PC-9 (cell line): Measurements from ENCODE around the gene RO60.

Experiments
- CTCF ChIP-seq: fragments of 200-600 bp; sonication (generic); conservative IDR thresholded peaks from 2 replicates; pipeline ENCODE4 v1.6.1; 2017; ENCODE audit warnings: mixed run types, antibody characterized with exemption, mild to moderate bottlenecking, moderate library complexity
- EZH2 ChIP-seq: fragments of 200-600 bp; sonication (generic); IDR thresholded peaks from 2 replicates; pipeline ENCODE4 v1.8.0; 2017; ENCODE audit warnings: antibody characterized with exemption, low read depth

- no peak for TF ChIP-seq CTCF
- no peak for TF ChIP-seq EZH2
Observed at GRCh38 chr1:193070386-193070753, 11.0 kb downstream of the RO60 start.
